22Rv1 (cell line): ENCODE measurements around the gene C1orf198.

Experiments used
- CTCF ChIP-seq: fragments of 450-650 bp; IDR thresholded peaks from 2 replicates; pipeline ENCODE4 v1.5.1; 2017; ENCODE audit warnings: mild to moderate bottlenecking
- ZFX ChIP-seq: fragments of 450-650 bp; IDR thresholded peaks from 2 replicates; pipeline ENCODE4 v1.6.1; 2017; ENCODE audit warnings: antibody characterized with exemption, borderline replicate concordance

- TF ChIP-seq CTCF (no peak), ZFX (no peak)
Observed at GRCh38 chr1:230863449-230863848, 4.9 kb downstream of the C1orf198 start.
